ENCODE data around the gene KCNIP3. TPM values are rescaled to one million over a fixed set of nuclear protein-coding genes. Genes with fewer than 3 reads are reported as not detected.
"Not testable (repeated sequence)": the region's sequence is repeated elsewhere in the genome, so short reads cannot be mapped to it uniquely, and the experiment has no call there.

KCNIP3 gene
- total RNA-seq, 3 donors from 2014 or later = not detected

GRCh38 chr2:95354469-95354901, 57.3 kb downstream of the KCNIP3 start:
- ATAC-seq (no peak), DNase-seq (no peak)
- Mint-ChIP-seq H3K4me1 (ENCODE audit: low read depth) (no peaks in the 10 kb centered on the region), H3K4me3 (no peak overlapping the region), H3K9me3 (no peaks in the 10 kb centered on the region), H3K27me3 (ENCODE audit: low read depth) (no peaks in the 10 kb centered on the region), H3K36me3 (ENCODE audit: insufficient read depth) (no peaks in the 10 kb centered on the region)

- DNase-seq (no peak), ATAC-seq (no peak)
- no peak overlapping the region for H3K4me3 Mint-ChIP-seq
- no peaks in the 10 kb centered on the region for H3K9me3 Mint-ChIP-seq
- no peaks in the 10 kb centered on the region for H3K4me1 Mint-ChIP-seq (ENCODE audit: low read depth)
- H3K36me3 Mint-ChIP-seq (ENCODE audit: insufficient read depth) = no peaks in the 10 kb centered on the region
- no peaks in the 10 kb centered on the region for H3K27me3 Mint-ChIP-seq (ENCODE audit: low read depth)
These were observed 57.8 kb downstream of the KCNIP3 start for GRCh38 chr2:95354925-95355324.

DNA sequence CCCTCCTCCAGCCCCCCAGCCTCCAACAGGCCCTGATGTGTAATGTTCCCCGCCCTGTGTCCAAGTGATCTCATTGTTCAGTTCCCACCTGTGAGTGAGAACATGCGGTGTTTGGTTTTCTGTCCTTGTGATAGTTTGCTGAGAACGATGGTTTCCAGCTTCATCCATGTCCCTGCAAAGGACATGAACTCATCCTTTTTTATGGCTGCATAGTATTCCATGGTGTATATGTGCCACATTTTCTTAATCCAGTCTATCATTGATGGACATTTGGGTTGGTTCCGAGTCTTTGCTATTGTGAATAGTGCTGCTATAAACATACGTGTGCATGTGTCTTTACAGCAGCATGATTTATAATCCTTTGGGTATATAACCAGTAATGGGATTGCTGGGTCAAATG, 58.3 kb downstream of the KCNIP3 start:
- H3K36me3 Mint-ChIP-seq (ENCODE audit: insufficient read depth); DNase-seq; ATAC-seq: not testable (repeated sequence)

GRCh38 chr2:95356821-95357700, 59.9 kb downstream of the KCNIP3 start:
- DNase-seq (no peak), ATAC-seq (no peak)
- Mint-ChIP-seq H3K9me3 (no peaks in the 10 kb centered on the region), H3K4me3 (no peak overlapping the region), H3K4me1 (ENCODE audit: low read depth) (no peaks in the 10 kb centered on the region), H3K36me3 (ENCODE audit: insufficient read depth) (no peaks in the 10 kb centered on the region), H3K27me3 (ENCODE audit: low read depth) (no peaks in the 10 kb centered on the region)

More for the DNA sequence above, 58.3 kb downstream of the KCNIP3 start:
- not testable (repeated sequence) for H3K27me3 Mint-ChIP-seq (ENCODE audit: low read depth); H3K4me3 Mint-ChIP-seq; H3K4me1 Mint-ChIP-seq (ENCODE audit: low read depth); H3K9me3 Mint-ChIP-seq

DNA sequence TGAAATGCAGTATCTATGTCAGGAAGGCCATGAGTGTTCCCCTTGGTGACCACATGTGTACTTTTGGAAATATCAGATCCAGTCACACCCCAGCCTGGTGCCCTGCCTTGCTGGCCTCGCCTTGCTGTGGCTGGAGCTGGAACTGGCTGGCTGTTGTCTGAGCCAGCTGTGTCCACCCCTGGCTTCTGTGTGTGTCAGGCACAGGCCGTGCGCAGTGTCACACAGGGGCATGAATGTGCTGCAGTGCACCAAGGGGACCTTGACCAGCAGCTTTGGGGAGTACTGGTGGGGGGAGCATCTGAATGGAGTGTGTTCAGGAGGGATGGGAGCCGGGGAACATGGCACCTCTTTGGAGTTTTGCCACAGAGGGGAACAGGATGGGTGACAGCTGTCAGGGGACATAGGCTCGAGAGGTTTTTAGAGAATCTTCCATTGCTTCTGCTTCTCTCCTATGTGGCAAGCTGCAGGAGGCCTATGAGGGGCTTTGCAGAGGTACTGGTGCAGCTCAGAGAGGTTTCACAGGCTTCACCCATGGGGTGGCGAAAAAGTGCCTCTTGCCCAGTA, 60.7 kb downstream of the KCNIP3 start:
- H3K4me3 Mint-ChIP-seq = no peak overlapping the region
- DNase-seq (no peak), ATAC-seq (no peak)
- no peaks in the 10 kb centered on the region for H3K27me3 Mint-ChIP-seq (ENCODE audit: low read depth)
- no peaks in the 10 kb centered on the region for H3K4me1 Mint-ChIP-seq (ENCODE audit: low read depth)
- no peaks in the 10 kb centered on the region for H3K9me3 Mint-ChIP-seq
- H3K36me3 Mint-ChIP-seq (ENCODE audit: insufficient read depth) = no peaks in the 10 kb centered on the region

- no peak overlapping the region for H3K4me3 Mint-ChIP-seq
- ATAC-seq (no peak), DNase-seq (no peak)
- H3K27me3 Mint-ChIP-seq (ENCODE audit: low read depth) = no peaks in the 10 kb centered on the region
- H3K36me3 Mint-ChIP-seq (ENCODE audit: insufficient read depth) = no peaks in the 10 kb centered on the region
- H3K4me1 Mint-ChIP-seq (ENCODE audit: low read depth) = no peaks in the 10 kb centered on the region
- H3K9me3 Mint-ChIP-seq = no peaks in the 10 kb centered on the region
These were observed 61.9 kb downstream of the KCNIP3 start for GRCh38 chr2:95359031-95359430.

DNA sequence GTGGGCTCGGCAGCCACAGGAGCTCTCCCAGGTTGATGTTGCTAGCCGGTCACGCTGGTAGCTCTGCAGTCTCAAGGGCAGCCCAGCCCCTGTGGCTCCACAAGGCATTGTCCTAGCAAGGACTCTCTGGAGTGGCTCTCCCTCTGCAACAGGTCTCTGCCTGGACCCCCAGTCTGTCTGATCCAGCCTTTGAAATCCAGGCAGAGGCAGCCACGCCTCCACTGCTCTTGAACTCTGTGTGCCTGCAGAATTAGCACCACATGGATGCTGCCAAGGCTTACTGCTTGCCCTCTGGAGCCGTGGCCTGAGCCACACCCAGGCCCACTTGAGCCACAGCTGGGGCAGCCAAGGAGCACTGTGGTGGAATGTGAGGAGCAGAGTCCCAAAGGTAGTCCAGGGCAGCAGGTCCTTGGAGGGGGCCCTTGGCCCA, 62.4 kb downstream of the KCNIP3 start:
- no peak overlapping the region for H3K4me3 Mint-ChIP-seq
- no peaks in the 10 kb centered on the region for H3K9me3 Mint-ChIP-seq
- no peaks in the 10 kb centered on the region for H3K4me1 Mint-ChIP-seq (ENCODE audit: low read depth)
- ATAC-seq (no peak), DNase-seq (no peak)
- no peaks in the 10 kb centered on the region for H3K27me3 Mint-ChIP-seq (ENCODE audit: low read depth)
- H3K36me3 Mint-ChIP-seq (ENCODE audit: insufficient read depth) = no peaks in the 10 kb centered on the region

GRCh38 chr2:95361216-95361980, 64.3 kb downstream of the KCNIP3 start:
- DNase-seq (no peak), ATAC-seq (no peak)
- peaks cover 3% of the 10 kb centered on the region for H3K27me3 Mint-ChIP-seq (ENCODE audit: low read depth)
- no peak overlapping the region for H3K4me3 Mint-ChIP-seq
- no peaks in the 10 kb centered on the region for H3K9me3 Mint-ChIP-seq
- no peaks in the 10 kb centered on the region for H3K36me3 Mint-ChIP-seq (ENCODE audit: insufficient read depth)
- no peaks in the 10 kb centered on the region for H3K4me1 Mint-ChIP-seq (ENCODE audit: low read depth)

DNA sequence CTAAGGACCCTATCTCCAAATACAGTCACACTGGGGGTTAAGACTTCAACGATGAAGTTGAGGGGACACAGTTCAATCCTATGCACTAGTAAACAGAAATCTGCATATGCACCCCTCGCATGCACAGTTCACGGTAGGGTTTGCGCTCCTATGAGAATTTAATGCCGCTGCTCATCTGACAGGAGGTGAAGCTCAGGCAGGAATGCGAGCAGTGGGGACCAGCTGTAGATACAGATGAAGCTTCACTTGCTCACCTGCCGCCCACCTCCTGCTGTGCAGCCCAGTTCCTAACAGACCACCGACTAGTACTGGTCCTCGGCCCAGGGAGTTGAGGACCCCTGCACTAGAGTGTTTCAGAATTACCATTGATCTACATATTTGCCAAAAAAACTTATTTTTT, 65.3 kb downstream of the KCNIP3 start:
- Mint-ChIP-seq H3K4me3 (no peak overlapping the region), H3K9me3 (no peaks in the 10 kb centered on the region), H3K27me3 (ENCODE audit: low read depth) (peaks cover 3% of the 10 kb centered on the region), H3K4me1 (ENCODE audit: low read depth) (no peaks in the 10 kb centered on the region), H3K36me3 (ENCODE audit: insufficient read depth) (no peaks in the 10 kb centered on the region)
- no peak for ATAC-seq
- no peak for DNase-seq

DNA sequence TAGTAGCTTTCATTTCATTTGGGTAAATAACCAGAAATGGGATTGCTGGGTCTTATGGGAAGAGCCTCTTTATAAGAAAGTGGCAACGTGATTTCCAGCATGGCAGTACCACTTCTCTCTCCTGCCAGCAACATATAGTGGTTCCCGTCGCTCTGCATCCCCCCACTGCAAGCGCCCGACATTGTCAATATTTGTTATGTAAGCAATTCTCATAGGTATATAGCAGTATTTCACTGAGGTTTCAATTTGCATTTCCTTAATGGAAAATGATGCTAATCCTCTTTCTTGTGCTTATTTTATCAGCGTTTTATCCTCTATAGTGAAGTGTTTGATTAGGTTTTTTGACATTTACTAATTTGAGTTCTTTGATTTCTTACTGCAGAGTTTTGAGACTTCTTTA, 69.4 kb downstream of the KCNIP3 start:
- Mint-ChIP-seq H3K27me3 (ENCODE audit: low read depth) (peaks cover 8% of the 10 kb centered on the region), H3K36me3 (ENCODE audit: insufficient read depth) (no peaks in the 10 kb centered on the region), H3K4me1 (ENCODE audit: low read depth) (no peaks in the 10 kb centered on the region), H3K4me3 (no peak overlapping the region), H3K9me3 (peaks cover 5% of the 10 kb centered on the region)
- DNase-seq (no peak), ATAC-seq (no peak)

DNA sequence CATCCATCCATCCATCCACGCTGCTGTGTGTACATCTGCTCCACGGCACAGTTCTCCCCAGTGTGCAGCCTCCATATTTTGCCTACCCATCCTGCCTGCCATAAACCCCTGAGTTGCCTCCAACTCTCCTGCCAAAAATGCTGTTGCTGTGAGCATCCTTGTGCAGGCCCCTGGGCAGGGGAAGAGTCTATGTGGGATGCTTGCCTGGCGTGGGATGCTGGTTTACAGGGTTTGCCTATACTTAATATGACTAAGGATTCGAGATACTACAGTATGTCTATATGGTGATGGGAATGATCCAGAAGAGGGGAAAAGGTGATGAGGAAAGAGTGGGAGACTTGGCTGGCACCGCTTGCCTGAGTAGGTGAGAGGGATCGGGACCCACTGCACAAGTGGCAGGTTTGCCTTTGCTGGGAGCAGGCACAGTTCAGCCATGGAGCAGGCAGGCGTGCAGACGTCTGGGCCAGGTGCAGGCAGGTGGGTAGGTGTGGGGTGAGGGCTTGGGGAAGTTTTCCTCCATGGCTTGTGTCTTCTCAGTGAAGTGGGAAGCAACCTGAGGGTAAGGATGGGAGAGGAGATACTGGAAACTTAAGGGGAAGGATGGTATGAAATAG, 75.2 kb downstream of the KCNIP3 start:
- Mint-ChIP-seq H3K4me3 (no peak overlapping the region), H3K4me1 (ENCODE audit: low read depth) (peaks cover 2% of the 10 kb centered on the region), H3K36me3 (ENCODE audit: insufficient read depth) (no peaks in the 10 kb centered on the region), H3K9me3 (peaks cover 5% of the 10 kb centered on the region), H3K27me3 (ENCODE audit: low read depth) (peaks cover 19% of the 10 kb centered on the region)
- ATAC-seq (no peak), DNase-seq (no peak)

GRCh38 chr2:95372845-95373244, 75.7 kb downstream of the KCNIP3 start:
- Mint-ChIP-seq H3K9me3 (peaks cover 5% of the 10 kb centered on the region), H3K4me1 (ENCODE audit: low read depth) (peaks cover 2% of the 10 kb centered on the region), H3K27me3 (ENCODE audit: low read depth) (peaks cover 19% of the 10 kb centered on the region), H3K36me3 (ENCODE audit: insufficient read depth) (no peaks in the 10 kb centered on the region), H3K4me3 (no peak overlapping the region)
- ATAC-seq = no peak
- no peak for DNase-seq

- DNase-seq (no peak), ATAC-seq (no peak)
- peaks cover 2% of the 10 kb centered on the region for H3K4me1 Mint-ChIP-seq (ENCODE audit: low read depth)
- no peak overlapping the region for H3K4me3 Mint-ChIP-seq
- peaks cover 5% of the 10 kb centered on the region for H3K9me3 Mint-ChIP-seq
- H3K36me3 Mint-ChIP-seq (ENCODE audit: insufficient read depth) = no peaks in the 10 kb centered on the region
- H3K27me3 Mint-ChIP-seq (ENCODE audit: low read depth) = peaks cover 17% of the 10 kb centered on the region
These were observed 76.9 kb downstream of the KCNIP3 start for GRCh38 chr2:95374029-95374428.

- H3K9me3 Mint-ChIP-seq = peaks cover 5% of the 10 kb centered on the region
- H3K4me3 Mint-ChIP-seq = no peak overlapping the region
- peaks cover 16% of the 10 kb centered on the region for H3K27me3 Mint-ChIP-seq (ENCODE audit: low read depth)
- ATAC-seq (no peak), DNase-seq (no peak)
- no peaks in the 10 kb centered on the region for H3K36me3 Mint-ChIP-seq (ENCODE audit: insufficient read depth)
- peaks cover 2% of the 10 kb centered on the region for H3K4me1 Mint-ChIP-seq (ENCODE audit: low read depth)
These were observed 77.3 kb downstream of the KCNIP3 start for GRCh38 chr2:95374451-95374920.
